Measurements from ENCODE around the gene GLS2.
A peak's percentile ranks its signal among the peaks of the same experiment; 100 is the strongest.
"Not testable (repeated sequence)": the region's sequence is repeated elsewhere in the genome, so short reads cannot be mapped to it uniquely, and the experiment has no call there.

The GLS2 gene

DNA sequence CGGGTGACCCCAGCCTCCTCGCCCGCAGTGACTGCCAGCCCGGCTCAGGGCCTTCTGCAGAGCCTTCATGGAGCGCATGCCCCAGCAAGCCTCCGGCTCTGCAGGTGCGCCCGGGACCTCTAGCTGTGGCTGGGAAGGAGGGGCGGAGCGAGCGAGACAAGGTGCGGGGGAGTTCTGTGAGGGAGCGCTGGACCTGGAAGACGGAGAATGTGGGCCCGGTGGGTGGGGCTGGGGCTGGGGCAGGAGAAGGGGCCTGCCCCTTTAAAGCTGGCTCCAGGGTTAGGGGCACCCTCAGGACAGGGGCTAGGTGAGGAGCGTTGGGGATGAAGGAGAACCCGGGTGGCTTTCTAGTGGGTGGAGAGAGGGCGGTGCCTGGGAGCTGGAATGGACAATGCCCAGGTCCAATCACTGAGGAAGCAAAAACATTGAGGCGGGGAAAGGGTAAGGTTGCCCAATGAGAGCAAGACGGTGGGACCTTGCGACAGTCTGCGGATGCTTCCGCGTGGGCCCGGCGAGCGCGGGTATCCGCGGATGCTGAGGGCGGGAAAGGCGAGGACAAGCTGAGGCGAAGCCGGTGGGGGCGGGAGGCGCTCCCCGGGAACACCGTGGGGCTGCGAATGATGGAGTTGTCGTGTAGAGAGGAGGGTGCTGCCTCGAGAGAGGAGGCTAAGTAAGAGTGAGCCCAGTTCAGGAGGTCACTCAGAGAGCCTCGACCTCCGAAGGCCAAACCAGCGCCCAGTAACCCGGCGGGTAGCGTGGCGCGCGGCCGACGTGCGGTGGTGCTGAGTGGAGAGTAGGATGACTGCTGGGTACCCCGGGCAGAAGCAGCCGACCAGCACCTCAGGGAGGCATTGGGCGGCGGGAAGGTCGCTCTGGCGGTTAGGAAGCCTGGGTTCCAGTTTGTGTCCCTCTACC, at the start of gene GLS2:
TSS of gene GLS2 (minus strand) at position 121 of the 915 bp plus-strand sequence. CDS start at position 78, 43 bp downstream.
- DNase-seq: peak in 53 of 56 donors; percentile 26 to 84 (median 66)

- DNase-seq: no peak
Measured at GRCh38 chr12:56537546-56537945, 49.6 kb upstream of the GLS2 start.

- DNase-seq: no peak
Measured at GRCh38 chr12:56530390-56531055, 42.6 kb upstream of the GLS2 start.

- no peak for DNase-seq
Measured at GRCh38 chr12:56529656-56530055, 41.7 kb upstream of the GLS2 start.

- no peak for DNase-seq
Measured at GRCh38 chr12:56528846-56529245, 40.9 kb upstream of the GLS2 start.

DNA sequence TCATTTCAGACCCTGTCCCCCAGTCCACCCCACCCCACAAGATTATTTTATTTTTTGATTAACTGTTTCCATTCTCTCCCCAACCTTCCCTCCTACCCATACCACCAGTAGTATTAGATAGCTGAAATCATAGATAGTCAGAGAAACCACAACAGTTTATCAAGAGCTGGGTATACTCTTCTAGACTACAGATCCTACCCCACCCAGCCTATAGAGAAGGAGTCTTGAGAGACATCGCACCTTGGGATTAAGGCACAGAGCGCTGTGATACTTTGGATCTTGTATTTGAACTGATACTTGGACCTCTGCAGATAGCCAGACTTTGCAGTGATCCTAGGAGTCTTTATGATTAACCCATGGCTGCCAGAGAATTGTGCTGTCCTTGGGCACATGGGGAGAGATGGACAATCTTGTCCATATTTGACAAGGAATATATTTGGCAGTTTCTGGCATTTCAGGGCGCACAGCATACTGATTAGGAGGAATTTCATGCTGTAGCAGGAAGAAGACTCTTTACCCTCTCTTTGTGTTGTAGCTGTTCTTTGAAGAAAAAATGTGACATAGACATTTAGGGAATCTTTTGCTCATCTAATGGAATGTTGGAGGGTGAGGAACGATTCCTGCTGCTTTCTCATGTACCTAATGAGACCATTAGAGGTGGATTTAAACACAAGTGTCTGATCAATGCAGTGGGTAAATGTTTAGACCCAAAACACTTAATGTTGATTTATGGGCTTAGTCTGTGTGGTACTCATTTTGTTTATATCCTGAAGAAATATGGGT, 34.6 kb upstream of the GLS2 start:
- DNase-seq: peak in 3 of 56 donors; percentile 6 to 32 (median 13)

GRCh38 chr12:56521590-56522371, 33.8 kb upstream of the GLS2 start, which contains the start of gene RBMS2:
RBMS2 (plus strand) TSS chr12:56521820; CDS start chr12:56522024, 204 bp downstream.
- DNase-seq: peak in 51 of 56 donors; percentile 1 to 84 (median 49)

GRCh38 chr12:56521209-56521589, 33.2 kb upstream of the GLS2 start:
- no peak for DNase-seq

DNA sequence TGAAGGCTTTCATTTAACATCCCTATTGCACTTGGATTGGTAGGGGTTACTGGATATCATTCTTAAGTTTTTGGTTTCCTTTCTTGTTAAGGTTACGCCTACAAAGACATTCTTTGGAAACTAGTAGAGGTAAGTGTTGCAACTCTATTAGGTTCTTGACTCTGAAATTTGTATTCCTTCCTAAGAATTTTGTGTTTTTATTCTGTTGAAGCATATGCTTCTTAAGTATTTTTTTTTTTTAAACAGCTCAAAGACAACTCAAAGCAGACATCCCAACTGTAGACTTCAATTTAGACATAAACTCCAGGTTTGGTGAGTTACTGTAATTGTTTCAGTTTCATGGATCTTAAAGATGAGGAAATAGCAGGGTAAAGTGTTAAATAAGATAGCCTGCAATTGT, 32.5 kb upstream of the GLS2 start:
- DNase-seq: no peak

DNA sequence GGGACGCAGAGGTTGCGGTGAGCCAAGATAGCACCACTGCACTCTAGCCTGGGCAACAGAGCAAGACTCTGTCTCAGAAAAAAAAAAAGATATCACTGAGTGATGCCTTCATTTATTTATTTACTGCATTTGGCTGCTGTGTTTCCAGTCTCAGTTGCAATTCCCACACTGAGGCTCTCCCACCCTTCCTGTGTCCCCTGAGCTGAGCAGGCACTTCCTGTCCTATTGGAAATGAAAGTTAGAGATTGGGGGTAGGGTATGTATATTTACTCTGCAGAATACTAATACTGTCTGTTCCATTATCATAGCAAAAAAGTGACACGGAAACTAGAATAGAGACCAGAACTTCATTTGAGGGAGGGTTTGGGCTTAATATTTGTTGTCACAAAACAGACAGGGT, 32.1 kb upstream of the GLS2 start:
- no peak for DNase-seq

DNA sequence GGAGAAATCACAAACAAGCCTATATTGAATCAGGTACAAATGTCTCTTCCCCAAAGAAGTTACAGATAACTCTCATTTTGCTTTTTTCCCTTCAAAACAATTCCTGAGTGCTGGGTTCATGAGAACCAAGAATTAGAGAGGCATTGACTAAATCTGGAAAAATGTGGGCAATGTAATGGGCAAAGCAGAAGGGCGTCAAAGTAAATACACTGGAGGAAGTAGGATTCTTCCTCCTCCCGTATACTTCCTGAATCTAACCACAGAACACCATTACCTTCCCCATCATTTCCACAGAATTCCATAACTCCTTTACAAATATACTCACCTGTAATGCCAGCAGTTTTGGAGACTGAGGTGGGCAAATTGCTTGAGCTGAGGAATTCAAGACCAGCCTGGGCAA, 30.6 kb upstream of the GLS2 start:
- no peak for DNase-seq

DNA sequence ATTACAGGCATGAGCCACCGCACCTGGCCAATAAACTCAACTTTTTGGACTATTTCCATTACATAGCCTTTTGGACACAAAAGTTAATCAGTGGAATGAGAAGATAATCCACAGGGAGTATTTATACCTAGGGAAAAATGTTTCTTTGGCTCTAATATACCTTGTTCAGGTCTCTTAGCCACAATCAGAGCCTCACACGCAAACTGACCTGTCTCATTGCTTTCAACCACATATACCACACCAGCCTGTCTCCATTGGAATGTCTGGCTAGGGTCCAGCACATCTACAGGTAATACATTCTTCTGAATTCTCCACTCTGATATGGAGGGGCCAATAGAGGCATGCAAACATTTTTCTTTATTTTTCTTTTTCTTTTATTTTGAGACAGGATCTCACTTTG, 29.9 kb upstream of the GLS2 start:
- DNase-seq: no peak

DNA sequence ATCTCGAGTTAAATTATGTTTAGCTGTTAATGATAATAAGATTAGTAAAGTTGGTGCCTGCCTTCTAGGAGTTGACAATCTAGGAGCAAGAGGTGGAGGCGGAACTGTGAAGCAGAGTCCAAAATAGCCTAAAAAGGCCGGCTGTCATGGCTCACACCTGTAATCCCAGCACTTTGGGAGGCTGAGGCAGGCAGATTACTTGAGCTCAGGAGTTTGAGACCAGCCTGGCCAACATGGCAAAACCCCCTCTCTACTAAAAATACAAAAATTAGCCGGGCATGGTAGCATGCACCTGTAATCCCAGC, 26.0 kb upstream of the GLS2 start:
- DNase-seq: not testable (repeated sequence)

- no peak for DNase-seq
Measured at GRCh38 chr12:56510786-56511185, 22.8 kb upstream of the GLS2 start.

- DNase-seq: not testable (repeated sequence)
Measured at GRCh38 chr12:56499879-56500278, 11.9 kb upstream of the GLS2 start.

GRCh38 chr12:56499452-56499851, 11.5 kb upstream of the GLS2 start:
- DNase-seq: not testable (repeated sequence)

- DNase-seq: not testable (repeated sequence)
Measured at GRCh38 chr12:56498126-56498902, 10.4 kb upstream of the GLS2 start.

GRCh38 chr12:56496704-56497103, 8.7 kb upstream of the GLS2 start:
- peak in 35 of 56 donors; percentile 2 to 65 (median 20) for DNase-seq

- DNase-seq: not testable (repeated sequence)
Measured at GRCh38 chr12:56494481-56494880, 6.5 kb upstream of the GLS2 start.

DNA sequence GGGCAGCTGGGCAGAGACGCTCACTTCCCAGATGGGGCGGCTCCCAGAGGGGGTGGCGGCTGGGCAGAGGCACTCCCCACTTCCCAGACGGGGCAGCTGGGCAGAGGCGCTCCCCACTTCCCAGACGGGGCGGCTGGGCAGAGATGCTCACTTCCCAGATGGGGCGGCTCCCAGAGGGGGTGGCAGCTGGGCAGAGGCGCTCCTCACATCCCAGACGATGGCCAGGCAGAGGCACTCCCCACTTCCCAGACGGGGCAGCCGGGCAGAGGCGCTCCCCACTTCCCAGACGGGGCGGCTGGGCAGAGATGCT, 6.1 kb upstream of the GLS2 start:
- not testable (repeated sequence) for DNase-seq
